ENCODE results near the gene HTT-AS. TPM values are rescaled to one million over a fixed set of nuclear protein-coding genes. Genes with fewer than 3 reads are reported as not detected.

Gene HTT-AS
- total and polyA plus RNA-seq, 2 experiments from 2014 or later: not detected

- Histone ChIP-seq H3K4me1 (ENCODE audit: insufficient read depth) (no peaks in the 10 kb centered on the region), H2AFZ (no peak overlapping the region), H3K36me3 (ENCODE audit: low read depth) (no peaks in the 10 kb centered on the region), H3K79me2 (ENCODE audit: insufficient read depth) (no peaks in the 10 kb centered on the region), H3K9me2 (ENCODE audit: insufficient read depth) (no peaks in the 10 kb centered on the region), H4K20me1 (ENCODE audit: insufficient read depth) (no peaks in the 10 kb centered on the region), H3K27ac (no peak overlapping the region), H3K27me3 (replicated peaks; ENCODE audit: insufficient read depth) (no peaks in the 10 kb centered on the region), H3K9ac (no peak overlapping the region), H3K4me2 (ENCODE audit: unreplicated experiment) (no peak overlapping the region), H3F3A (ENCODE audit: insufficient read depth) (peaks cover 2% of the 10 kb centered on the region), H3K4me3 (no peak overlapping the region), H3K9me3 (ENCODE audit: low read depth) (no peaks in the 10 kb centered on the region)
- no peak for DNase-seq
- TF ChIP-seq EZH2 (IDR thresholded peaks at IDR 0.05; ENCODE audit: insufficient read depth, poor library complexity, severe bottlenecking): no peak
- TF ChIP-seq EZH2phosphoT487 (IDR thresholded peaks at IDR 0.05; ENCODE audit: insufficient read depth, low read depth): no peak
- 84 to 86% methylated on average over 4 of the region's 4 CpGs for WGBS, 2 experiments (ENCODE audit: low coverage in 1 of 2, low lambda C conversion rate in 2 of 2, missing lambda C conversion rate in 2 of 2)
- in situ Hi-C loops (cut with MboI): no loop called here
Observed at GRCh38 chr4:3016961-3017360, 57.4 kb downstream of the HTT-AS start.

GRCh38 chr4:3013839-3014350, 60.4 kb downstream of the HTT-AS start:
- WGBS, 2 experiments (ENCODE audit: low coverage in 1 of 2, low lambda C conversion rate in 2 of 2, missing lambda C conversion rate in 2 of 2): 87 to 89% methylated on average over 8 of the region's 8 CpGs
- Histone ChIP-seq H2AFZ (no peak overlapping the region), H3F3A (ENCODE audit: insufficient read depth) (peaks cover 22% of the 10 kb centered on the region), H3K36me3 (ENCODE audit: low read depth) (no peaks in the 10 kb centered on the region), H4K20me1 (ENCODE audit: insufficient read depth) (no peaks in the 10 kb centered on the region), H3K4me1 (ENCODE audit: insufficient read depth) (peaks cover 14% of the 10 kb centered on the region), H3K79me2 (ENCODE audit: insufficient read depth) (no peaks in the 10 kb centered on the region), H3K27me3 (replicated peaks; ENCODE audit: insufficient read depth) (no peaks in the 10 kb centered on the region), H3K9me2 (ENCODE audit: insufficient read depth) (no peaks in the 10 kb centered on the region), H3K4me2 (ENCODE audit: unreplicated experiment) (no peak overlapping the region), H3K9ac (no peak overlapping the region), H3K27ac (no peak overlapping the region), H3K4me3 (no peak overlapping the region), H3K9me3 (ENCODE audit: low read depth) (no peaks in the 10 kb centered on the region)
- no peak for TF ChIP-seq EZH2 (IDR thresholded peaks at IDR 0.05; ENCODE audit: insufficient read depth, poor library complexity, severe bottlenecking)
- no peak for TF ChIP-seq EZH2phosphoT487 (IDR thresholded peaks at IDR 0.05; ENCODE audit: insufficient read depth, low read depth)
- DNase-seq: no peak
- in situ Hi-C loops (cut with MboI): no loop called here

Small RNAs within 50 kb of the gene (small RNA-seq; reads per million reads assigned to genes)
- gene RF02134 (ENCODE audit: low read depth, low replicate concordance): not detected
- not detected for gene RF02135 (ENCODE audit: low read depth, low replicate concordance)
- not detected for gene RNU6-204P (ENCODE audit: low read depth, low replicate concordance)

Other genes starting within 250 kb of the HTT-AS start
- gene ADD1, start 230.7 kb downstream of the HTT-AS start, total RNA-seq (2014; rRNA removed; shearing (Covaris generic)): 188 and 219 TPM in 2 replicates
- 175 and 181 TPM in 2 replicates for gene ADD1, start 230.7 kb downstream of the HTT-AS start, polyA plus RNA-seq (2016; fragmentation: Nextera tagmentation; extraction: Ambion mirVana)
- gene NOP14, start 111.1 kb downstream of the HTT-AS start, total RNA-seq (2014; rRNA removed; shearing (Covaris generic)): 15.9 and 20.6 TPM in 2 replicates
- gene NOP14, start 111.1 kb downstream of the HTT-AS start, polyA plus RNA-seq (2016; fragmentation: Nextera tagmentation; extraction: Ambion mirVana): 19.3 and 20.5 TPM in 2 replicates
- 5.8 and 7.1 TPM in 2 replicates for gene GRK4, start 111.0 kb downstream of the HTT-AS start, total RNA-seq (2014; rRNA removed; shearing (Covaris generic))
- 5.1 and 6.5 TPM in 2 replicates for gene GRK4, start 111.0 kb downstream of the HTT-AS start, polyA plus RNA-seq (2016; fragmentation: Nextera tagmentation; extraction: Ambion mirVana)
- 14.8 and 26.5 TPM in 2 replicates for gene HTT, start 143 bp upstream of the HTT-AS start, total RNA-seq (2014; rRNA removed; shearing (Covaris generic))
- 7.0 and 8.2 TPM in 2 replicates for gene HTT, start 143 bp upstream of the HTT-AS start, polyA plus RNA-seq (2016; fragmentation: Nextera tagmentation; extraction: Ambion mirVana)
- gene MSANTD1, start 174.6 kb upstream of the HTT-AS start, total RNA-seq (2014; rRNA removed; shearing (Covaris generic)): 2.1 TPM in 1 of 2 replicates, not detected in the other
- 0.08 TPM in 1 of 2 replicates, not detected in the other for gene MSANTD1, start 174.6 kb upstream of the HTT-AS start, polyA plus RNA-seq (2016; fragmentation: Nextera tagmentation; extraction: Ambion mirVana)
- gene RGS12, start 218.5 kb upstream of the HTT-AS start, total RNA-seq (2014; rRNA removed; shearing (Covaris generic)): 13.2 and 15.2 TPM in 2 replicates
- gene RGS12, start 218.5 kb upstream of the HTT-AS start, polyA plus RNA-seq (2016; fragmentation: Nextera tagmentation; extraction: Ambion mirVana): 9.3 and 10.7 TPM in 2 replicates